Muscle layer of duodenum (tissue), 2 donors: ENCODE data around the gene AFAP1.

Experiments
- H3K27ac ChIP-seq: one replicate; pipeline ENCODE4 v1.7.0; 2013; ENCODE audit warnings: mild to moderate bottlenecking, low read length
- H3K27me3 ChIP-seq: one replicate; pipeline ENCODE4 v1.7.0; 2013; ENCODE audit warnings: low read depth, mild to moderate bottlenecking, control low read depth, low read length
- H3K36me3 ChIP-seq, 2 donors: one replicate each; pipeline ENCODE4 v1.7.0; 2013; ENCODE audit warnings: low read length in 2 of 2, control low read depth in 1 of 2, mild to moderate bottlenecking in 1 of 2; ENCODE audit not compliant: insufficient read depth in 2 of 2, control insufficient read depth in 1 of 2
- H3K4me1 ChIP-seq, 2 donors: one replicate each; pipeline ENCODE4 v1.7.0; 2013; ENCODE audit warnings: low read length in 2 of 2, mild to moderate bottlenecking in 2 of 2, control low read depth in 1 of 2, moderate library complexity in 1 of 2; ENCODE audit not compliant: insufficient read depth in 2 of 2, control insufficient read depth in 1 of 2
- H3K4me3 ChIP-seq, 2 donors: one replicate each; pipeline ENCODE4 v1.7.0; 2013; ENCODE audit warnings: low read length in 2 of 2, low read depth in 1 of 2, mild to moderate bottlenecking in 1 of 2
- H3K9me3 ChIP-seq, 2 donors: one replicate each; pipeline ENCODE4 v1.7.0; 2013; ENCODE audit warnings: low read length in 2 of 2, control low read depth in 1 of 2, mild to moderate bottlenecking in 1 of 2; ENCODE audit not compliant: control insufficient read depth in 1 of 2
- donor health status: healthy.

Gene AFAP1

DNA sequence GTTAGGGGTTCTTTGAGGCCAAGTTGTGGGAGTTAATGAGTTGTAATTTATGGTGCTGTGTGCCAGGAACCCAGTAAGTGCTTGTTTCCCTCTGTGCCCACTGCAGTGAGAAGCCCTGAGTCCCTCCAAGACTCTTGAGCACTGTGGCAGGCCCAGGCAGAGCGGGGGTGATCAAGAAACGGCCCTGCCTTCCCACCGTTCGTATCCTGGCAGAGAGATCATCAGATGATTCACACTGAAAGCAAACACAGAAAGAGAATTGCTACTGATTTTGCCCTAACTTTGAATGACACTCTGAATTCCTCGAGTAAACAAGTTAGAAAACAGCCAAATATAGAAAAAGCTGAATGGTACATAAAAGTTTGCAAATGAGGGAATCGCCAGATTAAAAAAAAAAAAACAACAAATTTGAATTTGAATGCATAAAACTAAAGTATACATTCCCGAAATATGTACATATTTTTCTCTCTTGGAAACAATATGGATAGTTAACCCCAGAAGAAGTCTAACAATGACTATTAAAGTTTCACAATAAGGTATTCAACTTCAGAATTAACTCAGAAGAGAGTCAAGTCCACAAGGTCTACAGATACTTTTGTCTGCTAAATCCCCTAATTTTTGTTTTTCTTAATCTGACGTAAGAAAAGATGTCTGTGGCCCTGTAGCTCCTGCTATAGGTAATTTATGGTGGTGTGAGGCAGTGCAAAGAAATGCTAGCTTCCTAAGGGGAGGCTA lies 71.8 kb downstream of the AFAP1 start:
- Histone ChIP-seq H3K4me3 (no peak overlapping the region), H3K36me3 (peaks cover 0 to 29% of the 10 kb centered on the region in 2 donors), H3K9me3 (no peaks in the 10 kb centered on the region), H3K4me1 (peaks cover 0 to 18% of the 10 kb centered on the region in 2 donors), H3K27ac (no peak overlapping the region), H3K27me3 (no peaks in the 10 kb centered on the region)

DNA sequence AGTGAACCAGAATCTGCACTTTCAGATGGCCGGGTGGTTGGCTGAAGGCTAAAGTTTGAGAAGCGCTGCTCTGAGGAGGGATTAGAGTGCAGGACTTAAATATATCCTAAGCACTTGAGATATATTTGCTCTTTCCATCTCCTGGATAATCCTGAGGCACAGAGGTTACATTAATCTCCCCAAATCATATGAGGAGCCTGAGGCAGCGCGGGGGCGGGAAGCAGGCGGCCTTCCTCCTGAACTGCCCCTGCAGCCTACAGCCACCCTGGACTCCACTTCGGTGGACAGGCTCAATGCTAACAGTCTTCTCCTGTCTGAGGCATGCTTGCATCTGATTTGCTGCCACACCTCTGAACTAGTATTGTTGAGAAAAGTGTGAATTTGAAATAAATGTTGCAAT lies 72.5 kb downstream of the AFAP1 start:
- H3K27ac ChIP-seq, result no peak overlapping the region

DNA sequence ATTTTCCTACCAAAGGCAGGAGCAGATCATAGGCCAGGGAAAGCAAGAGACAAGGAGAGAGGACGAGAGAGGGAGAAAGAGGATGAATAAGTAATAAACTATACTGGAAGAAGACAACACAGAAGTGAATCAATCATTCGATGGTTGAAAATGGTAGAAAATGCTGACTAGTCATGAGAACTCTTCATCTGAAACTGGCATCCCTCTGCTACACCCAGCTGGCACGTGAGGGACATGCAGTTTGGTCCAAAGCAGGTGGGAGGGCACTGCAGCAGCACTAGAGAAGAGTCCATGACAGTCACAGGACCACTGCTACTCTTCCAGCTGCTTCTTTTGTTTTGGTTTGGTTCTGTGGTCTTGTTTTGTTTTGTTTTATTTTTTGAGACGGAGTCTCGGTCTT lies 74.1 kb downstream of the AFAP1 start:
- Histone ChIP-seq H3K27ac (no peak overlapping the region), H3K9me3 (no peaks in the 10 kb centered on the region), H3K36me3 (peaks cover 0 to 22% of the 10 kb centered on the region in 2 donors), H3K4me1 (peaks cover 0 to 14% of the 10 kb centered on the region in 2 donors), H3K4me3 (no peak overlapping the region), H3K27me3 (no peaks in the 10 kb centered on the region)

More for the DNA sequence above, 72.5 kb downstream of the AFAP1 start:
- Histone ChIP-seq H3K9me3 (no peaks in the 10 kb centered on the region), H3K36me3 (peaks cover 0 to 29% of the 10 kb centered on the region in 2 donors), H3K27me3 (no peaks in the 10 kb centered on the region), H3K4me3 (no peak overlapping the region), H3K4me1 (peaks cover 0 to 13% of the 10 kb centered on the region in 2 donors)

DNA sequence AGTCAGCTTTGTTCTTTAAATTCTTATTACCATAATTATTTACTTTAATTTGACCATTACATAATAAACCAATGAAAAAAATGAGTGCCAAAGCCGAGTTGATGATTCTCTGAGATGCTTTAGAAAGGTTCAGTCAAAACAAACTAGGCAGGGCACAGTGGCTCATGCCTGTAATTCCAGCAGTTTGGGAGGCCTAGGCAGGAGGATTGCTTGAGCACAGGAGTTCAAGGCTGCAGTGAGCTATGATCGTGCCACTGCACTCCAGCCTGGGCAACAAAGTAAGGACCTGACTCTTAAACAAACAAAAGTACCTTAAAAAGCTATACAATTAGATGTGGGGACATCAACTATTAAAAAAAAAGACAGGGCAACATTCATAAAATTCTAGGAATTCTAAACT lies 75.0 kb downstream of the AFAP1 start:
- no peaks in the 10 kb centered on the region for H3K9me3 ChIP-seq
- H3K4me1 ChIP-seq, result peaks cover 0 to 14% of the 10 kb centered on the region in 2 donors
- no peak overlapping the region for H3K4me3 ChIP-seq
- H3K27ac ChIP-seq, result no peak overlapping the region
- peaks cover 0 to 22% of the 10 kb centered on the region in 2 donors for H3K36me3 ChIP-seq
- H3K27me3 ChIP-seq, result no peaks in the 10 kb centered on the region

DNA sequence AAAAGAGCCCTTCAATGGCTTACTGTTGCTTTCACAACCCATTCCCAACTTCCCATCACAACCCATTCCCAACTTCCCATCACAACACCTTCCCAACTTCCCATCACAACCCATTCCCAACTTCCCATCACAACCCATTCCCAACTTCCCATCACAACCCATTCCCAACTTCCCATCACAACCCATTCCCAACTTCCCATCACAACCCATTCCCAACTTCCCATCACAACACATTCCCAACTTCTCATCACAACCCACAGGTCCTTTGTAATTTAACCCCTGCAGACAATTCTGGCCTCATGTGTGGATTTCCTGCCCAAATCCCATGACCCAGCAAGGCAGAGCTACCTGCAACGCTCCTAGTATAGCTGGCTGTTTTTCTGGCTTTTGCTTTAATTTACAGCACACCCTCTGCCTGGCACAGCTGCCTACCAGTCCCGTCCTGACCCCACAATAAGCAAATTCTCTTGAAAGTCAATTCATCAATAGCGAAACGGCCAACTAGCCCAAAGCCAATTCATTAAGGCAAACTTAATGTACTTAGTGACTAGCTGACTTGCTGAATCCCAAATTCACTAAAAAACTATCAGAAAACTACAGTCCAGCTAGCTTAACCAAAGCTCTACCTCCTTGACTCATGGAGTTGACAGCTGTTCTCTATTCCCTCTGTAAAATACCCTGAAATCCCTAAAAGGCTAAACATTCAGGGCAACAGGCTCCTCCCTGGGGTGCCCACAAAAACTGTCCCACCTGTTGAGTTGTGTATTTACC lies 75.6 kb downstream of the AFAP1 start:
- Histone ChIP-seq H3K9me3 (no peaks in the 10 kb centered on the region), H3K4me1 (peaks cover 0 to 14% of the 10 kb centered on the region in 2 donors), H3K4me3 (no peak overlapping the region), H3K36me3 (peaks cover 0 to 22% of the 10 kb centered on the region in 2 donors), H3K27me3 (no peaks in the 10 kb centered on the region), H3K27ac (no peak overlapping the region)

DNA sequence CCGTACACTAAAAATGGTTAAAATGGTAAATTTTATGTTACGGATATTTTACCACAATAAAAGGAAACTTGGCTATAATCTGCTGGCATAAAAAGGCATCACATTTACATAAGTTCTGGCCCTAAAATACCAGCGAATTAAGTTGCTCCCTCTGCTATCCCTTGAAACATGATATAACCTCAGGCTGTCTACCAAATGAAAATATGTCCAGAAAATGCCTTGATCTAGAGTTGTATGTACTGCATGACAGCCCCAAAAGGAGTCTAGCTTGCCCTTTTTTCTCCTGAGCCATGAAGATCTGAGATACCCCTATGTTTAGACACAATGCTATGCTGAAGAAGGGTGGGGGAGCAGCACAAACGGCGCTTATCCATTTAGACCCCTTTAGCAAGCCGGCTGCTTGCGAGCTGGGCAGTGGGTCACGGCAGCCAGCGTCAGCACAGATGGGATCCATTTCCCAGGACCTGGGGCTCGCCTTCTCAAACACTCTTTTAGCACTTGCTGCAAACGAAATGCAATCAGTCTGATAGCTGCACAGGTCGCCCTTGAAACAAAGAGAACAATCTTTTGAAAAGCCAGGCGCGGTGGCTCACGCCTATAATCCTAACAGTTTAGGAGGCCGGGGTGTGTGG lies 77.0 kb downstream of the AFAP1 start:
- Histone ChIP-seq H3K27ac (no peak overlapping the region), H3K4me1 (peaks cover 7 to 19% of the 10 kb centered on the region in 2 donors), H3K27me3 (no peaks in the 10 kb centered on the region), H3K36me3 (peaks cover 0 to 14% of the 10 kb centered on the region in 2 donors), H3K4me3 (no peak overlapping the region), H3K9me3 (no peaks in the 10 kb centered on the region)

DNA sequence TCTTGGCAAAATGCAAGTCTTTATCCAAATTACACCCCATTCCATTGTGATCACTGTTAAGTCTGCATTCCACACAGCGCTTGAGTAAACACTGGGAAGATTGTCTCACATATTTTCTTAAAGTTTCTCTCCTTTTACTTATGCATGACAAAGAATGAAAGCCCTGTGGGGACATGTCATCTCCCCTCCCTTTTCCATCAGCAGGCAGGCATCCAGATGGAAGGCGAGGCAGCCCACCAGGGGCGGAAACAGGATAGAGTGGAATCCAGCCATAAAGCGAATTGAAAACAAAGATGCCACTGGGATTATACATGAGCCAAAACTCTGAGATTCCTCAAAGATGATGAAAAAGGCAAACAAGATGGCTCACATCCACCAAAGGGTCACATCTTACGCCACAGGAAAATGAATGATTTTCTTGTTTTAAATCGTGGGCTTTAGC lies 78.2 kb downstream of the AFAP1 start:
- Histone ChIP-seq H3K4me1 (peaks cover 12 to 31% of the 10 kb centered on the region in 2 donors), H3K9me3 (no peaks in the 10 kb centered on the region)

DNA sequence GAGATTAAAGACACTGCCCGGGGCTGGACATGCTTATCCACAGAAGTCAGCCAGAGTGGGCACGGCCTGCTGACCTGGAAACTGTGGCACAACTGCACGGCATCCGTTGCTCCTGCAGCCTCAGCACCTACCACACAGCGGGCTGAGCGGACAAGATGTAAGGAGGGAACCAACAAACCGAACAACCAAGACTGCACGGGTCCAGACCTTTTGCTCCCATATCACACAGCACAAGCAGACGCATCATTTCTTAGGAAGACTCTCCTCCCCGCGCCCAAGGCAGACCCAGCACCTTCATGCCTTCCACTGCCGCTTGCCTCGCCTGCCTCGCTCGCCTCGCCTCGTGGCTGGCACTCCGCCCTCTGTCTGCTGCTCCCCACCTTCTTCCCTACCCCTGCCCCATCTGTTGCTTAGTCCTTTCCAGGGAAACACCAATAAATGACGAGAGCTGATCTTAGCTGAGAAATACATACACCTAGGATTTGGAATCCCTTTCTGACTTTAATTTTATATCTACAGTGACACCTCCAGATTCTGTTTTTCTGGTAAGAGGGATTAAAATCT lies 79.0 kb downstream of the AFAP1 start:
- Histone ChIP-seq H3K27me3 (no peaks in the 10 kb centered on the region), H3K4me3 (no peak overlapping the region), H3K36me3 (no peaks in the 10 kb centered on the region), H3K9me3 (no peaks in the 10 kb centered on the region), H3K27ac (no peak overlapping the region), H3K4me1 (peaks cover 12 to 32% of the 10 kb centered on the region in 2 donors)

More for the DNA sequence above, 78.2 kb downstream of the AFAP1 start:
- peaks cover 0 to 4% of the 10 kb centered on the region in 2 donors for H3K36me3 ChIP-seq
- H3K27ac ChIP-seq, result no peak overlapping the region
- H3K27me3 ChIP-seq, result no peaks in the 10 kb centered on the region
- no peak overlapping the region for H3K4me3 ChIP-seq

DNA sequence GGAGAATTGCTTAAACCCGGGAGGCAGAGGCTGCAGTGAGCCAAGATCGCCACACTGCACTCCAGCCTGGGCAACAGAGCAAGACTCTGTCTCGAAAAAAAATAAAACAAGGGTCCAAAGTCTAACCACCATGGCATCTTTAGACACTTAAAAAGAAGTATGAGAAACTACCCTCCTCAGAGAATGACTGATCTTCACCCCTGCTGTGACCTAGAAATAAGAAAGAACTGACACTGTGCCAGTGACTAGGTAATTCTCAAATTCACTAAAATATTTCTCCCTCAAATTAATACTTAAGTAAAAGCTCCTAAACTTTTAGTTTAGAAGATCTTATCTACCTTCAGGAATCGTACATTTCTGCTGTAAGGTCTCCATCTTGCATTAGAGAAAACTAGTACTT lies 80.3 kb downstream of the AFAP1 start:
- Histone ChIP-seq H3K27ac (no peak overlapping the region), H3K36me3 (peaks cover 0 to 10% of the 10 kb centered on the region in 2 donors), H3K9me3 (no peaks in the 10 kb centered on the region), H3K4me3 (no peak overlapping the region), H3K27me3 (no peaks in the 10 kb centered on the region), H3K4me1 (peaks cover 12 to 32% of the 10 kb centered on the region in 2 donors)

DNA sequence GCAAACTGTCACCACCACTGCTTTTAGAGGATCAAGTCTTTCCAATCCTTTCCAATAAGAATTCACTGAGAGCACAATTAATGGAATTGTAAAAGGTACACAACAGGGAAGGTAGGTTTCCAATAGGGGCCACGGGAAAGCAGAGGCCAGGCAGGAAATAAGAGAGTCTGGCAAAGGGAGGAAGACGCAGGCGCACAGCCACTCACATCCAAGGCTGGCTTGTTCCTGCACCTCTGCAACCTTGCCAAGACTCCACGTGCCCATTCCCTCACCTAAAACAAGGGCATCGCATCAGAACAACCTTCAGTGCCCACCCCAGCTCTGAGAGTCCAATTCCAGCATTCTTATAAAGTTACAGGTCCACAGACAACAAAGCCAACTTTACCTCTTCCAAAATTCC lies 81.2 kb downstream of the AFAP1 start:
- peaks cover 0 to 13% of the 10 kb centered on the region in 2 donors for H3K36me3 ChIP-seq
- H3K4me3 ChIP-seq, result no peak overlapping the region
- H3K9me3 ChIP-seq, result no peaks in the 10 kb centered on the region
- H3K27me3 ChIP-seq, result no peaks in the 10 kb centered on the region
- H3K4me1 ChIP-seq, result peaks cover 12 to 32% of the 10 kb centered on the region in 2 donors
- no peak overlapping the region for H3K27ac ChIP-seq

DNA sequence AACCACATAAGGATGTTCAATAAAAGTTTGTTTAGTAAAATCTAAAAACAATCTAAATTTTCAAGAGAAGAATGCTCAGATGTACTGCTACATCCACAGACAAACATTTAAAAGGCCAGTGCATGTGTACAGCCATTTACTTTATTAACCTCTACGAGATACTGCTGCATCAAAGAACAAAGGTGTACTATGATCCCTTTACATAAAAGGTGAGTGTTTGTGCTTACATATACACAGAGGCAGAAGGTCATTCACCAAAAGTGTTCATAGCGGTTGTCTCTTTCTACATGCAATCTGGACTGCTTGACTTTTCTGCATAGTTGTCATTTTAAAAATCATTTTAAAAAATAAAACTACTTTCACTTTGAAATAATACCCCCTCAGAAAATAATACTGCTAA lies 81.7 kb downstream of the AFAP1 start:
- no peak overlapping the region for H3K4me3 ChIP-seq
- peaks cover 0 to 13% of the 10 kb centered on the region in 2 donors for H3K36me3 ChIP-seq
- H3K27me3 ChIP-seq, result no peaks in the 10 kb centered on the region
- peak overlapping the region; percentile 26 for H3K27ac ChIP-seq
- H3K9me3 ChIP-seq, result no peaks in the 10 kb centered on the region
- H3K4me1 ChIP-seq, result peaks cover 12 to 32% of the 10 kb centered on the region in 2 donors
